GM19351 (cell line): ENCODE measurements around the gene SOX2.

Experiments
- ATAC-seq: cut with Tn5 transposase; IDR thresholded peaks from one replicate; pipeline ENCODE4 v1.9.1; 2021; ENCODE audit warnings: mild to moderate bottlenecking, moderate library complexity; ENCODE audit not compliant: unreplicated experiment

Gene SOX2

DNA sequence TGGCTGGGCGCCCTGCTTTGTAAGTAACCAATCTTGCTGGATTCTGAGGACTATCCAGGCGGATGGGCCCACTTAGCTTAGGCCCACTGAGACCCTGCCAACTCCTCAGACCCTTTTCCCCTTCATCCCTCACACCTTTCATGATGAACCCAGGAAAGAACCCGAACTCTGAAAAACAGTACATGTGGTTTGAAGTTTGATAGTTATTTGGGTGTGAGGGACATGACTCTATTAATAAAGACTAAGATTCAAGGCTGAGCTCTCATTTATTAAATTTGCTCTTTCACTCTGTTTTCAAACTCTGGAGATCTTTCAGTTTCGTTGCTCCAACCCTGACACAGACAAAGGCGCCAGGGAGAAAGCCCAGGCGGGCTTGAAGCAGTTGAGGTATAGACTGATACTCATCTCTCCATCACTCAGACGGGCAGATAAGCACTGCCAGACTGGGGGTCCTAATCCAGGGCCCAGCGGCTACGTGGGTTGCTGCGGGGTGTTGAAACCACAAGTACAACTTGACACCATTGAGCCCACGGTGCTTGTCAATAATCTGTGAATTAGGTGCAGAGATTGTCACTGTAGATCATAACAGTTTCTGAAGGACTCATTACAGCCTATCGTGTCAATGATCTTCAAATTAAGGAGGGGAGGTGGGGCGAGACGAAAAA is 7.2 kb upstream of the SOX2 start:
- ATAC-seq, result no peak

DNA sequence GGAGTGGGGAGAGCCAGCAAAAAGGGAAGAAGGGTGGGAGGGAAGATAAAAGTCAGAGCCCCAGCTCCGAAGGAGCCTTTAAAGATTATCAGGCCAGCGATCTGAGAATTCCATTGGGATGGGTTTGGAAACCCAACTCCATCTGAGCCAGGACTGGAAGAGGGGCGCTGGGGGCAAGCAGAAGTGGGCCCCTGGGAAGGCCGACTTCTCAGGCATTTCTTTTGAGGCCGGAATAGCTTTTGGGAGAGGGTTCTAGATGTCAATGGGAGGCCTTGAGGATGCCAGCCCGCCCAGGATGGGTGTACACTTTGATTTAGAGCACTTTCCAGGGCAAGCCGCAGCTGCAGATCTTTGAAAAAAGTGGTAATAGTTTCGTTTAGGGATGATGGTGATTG is 6.6 kb upstream of the SOX2 start:
- no peak for ATAC-seq

DNA sequence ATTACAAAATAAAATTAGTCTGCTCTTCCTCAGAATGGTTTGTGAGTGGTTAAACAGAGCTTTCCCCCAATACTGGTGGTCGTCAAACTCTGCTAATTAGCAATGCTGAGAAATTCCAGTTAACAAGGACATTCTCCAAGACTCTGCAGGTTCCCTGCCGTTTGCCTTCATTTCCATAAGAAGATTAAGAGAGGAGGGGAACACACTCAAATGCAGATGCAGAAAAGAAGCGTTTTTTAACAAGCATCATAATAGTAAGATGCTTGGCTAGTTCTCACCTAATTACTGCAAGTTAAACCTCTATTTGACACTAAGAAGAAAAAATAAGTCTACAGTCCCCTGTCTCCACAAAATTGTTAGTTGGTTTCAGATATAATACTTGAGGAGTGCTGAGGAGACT is 3.7 kb upstream of the SOX2 start:
- no peak for ATAC-seq

DNA sequence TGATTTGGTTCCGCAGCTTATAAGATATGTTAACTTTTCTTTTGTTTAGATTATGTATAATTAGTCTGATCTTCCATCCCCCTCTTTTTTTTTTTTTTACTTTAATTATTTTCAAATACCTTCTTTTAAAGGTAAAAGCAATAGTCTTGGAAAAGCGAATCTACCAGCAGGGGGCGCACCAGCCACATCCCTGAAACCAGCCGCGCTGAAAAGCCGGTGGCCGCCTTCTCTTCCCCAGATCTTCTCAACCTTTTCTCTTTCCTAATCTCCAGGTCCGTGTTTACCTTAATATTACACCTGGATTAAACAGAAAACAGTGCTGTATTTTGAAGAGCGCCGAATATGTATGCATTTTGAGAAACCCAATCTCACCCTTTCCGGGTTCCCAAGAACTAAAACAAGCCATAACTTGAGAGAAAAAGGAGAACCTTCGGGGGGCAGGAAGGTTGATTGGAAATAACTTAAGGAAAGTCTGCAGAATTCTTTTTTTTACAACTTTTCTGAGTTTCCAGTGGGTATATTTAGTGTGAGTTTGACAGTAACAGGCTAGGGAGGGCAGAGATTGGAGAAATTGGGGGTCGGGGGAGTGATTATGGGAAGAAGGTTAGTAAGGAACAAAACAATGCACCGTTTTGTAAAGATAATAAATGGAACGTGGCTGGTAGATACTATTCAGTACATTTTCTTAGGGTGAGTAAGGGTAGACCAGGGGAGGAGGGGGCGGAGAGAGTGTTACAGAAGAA is 2.0 kb upstream of the SOX2 start:
- ATAC-seq, result no peak

DNA sequence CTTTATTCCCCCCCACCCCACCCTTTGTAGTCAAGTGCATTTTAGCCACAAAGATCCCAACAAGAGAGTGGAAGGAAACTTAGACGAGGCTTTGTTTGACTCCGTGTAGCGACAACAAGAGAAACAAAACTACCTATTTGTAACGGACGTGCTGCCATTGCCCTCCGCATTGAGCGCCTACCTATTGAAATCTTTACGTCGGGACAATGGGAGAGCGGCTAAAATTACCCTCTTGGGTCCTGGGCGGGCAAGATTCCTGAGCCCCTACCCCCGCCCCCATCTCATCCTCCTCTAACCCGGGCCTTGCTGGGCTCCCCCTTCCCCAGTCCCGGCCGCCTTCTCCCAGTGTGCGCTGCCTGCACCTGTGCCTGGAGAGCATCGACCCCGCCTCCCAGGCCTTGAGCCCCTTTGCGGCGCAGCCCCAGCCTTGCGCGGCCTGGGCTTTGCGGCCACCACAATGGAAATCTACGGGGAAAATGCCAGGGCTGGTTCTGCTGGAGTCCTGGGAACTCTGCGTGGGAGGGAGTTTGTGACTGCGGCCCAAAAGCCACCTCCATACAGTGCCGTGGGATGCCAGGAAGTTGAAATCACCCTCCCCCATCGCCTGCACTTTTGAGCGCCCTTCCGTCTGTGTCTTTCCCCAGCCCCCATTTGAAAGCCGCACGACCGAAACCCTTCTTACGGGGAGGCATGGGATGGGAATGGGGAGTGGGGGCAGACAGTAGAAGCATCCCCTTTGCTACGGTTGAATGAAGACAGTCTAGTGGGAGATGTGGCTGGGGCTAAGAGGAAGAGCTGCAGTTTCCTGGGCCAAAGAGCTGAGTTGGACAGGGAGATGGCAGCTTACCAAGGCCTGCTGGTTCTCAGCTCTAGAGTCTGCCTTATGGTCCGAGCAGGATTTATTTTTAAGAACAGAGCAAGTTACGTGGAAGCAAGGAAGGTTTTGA is 1.1 kb upstream of the SOX2 start:
- no peak for ATAC-seq

DNA sequence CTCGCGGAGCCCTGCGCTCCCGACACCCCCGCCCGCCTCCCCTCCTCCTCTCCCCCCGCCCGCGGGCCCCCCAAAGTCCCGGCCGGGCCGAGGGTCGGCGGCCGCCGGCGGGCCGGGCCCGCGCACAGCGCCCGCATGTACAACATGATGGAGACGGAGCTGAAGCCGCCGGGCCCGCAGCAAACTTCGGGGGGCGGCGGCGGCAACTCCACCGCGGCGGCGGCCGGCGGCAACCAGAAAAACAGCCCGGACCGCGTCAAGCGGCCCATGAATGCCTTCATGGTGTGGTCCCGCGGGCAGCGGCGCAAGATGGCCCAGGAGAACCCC is 464 bp downstream of the SOX2 start:
- ATAC-seq, result no peak

DNA sequence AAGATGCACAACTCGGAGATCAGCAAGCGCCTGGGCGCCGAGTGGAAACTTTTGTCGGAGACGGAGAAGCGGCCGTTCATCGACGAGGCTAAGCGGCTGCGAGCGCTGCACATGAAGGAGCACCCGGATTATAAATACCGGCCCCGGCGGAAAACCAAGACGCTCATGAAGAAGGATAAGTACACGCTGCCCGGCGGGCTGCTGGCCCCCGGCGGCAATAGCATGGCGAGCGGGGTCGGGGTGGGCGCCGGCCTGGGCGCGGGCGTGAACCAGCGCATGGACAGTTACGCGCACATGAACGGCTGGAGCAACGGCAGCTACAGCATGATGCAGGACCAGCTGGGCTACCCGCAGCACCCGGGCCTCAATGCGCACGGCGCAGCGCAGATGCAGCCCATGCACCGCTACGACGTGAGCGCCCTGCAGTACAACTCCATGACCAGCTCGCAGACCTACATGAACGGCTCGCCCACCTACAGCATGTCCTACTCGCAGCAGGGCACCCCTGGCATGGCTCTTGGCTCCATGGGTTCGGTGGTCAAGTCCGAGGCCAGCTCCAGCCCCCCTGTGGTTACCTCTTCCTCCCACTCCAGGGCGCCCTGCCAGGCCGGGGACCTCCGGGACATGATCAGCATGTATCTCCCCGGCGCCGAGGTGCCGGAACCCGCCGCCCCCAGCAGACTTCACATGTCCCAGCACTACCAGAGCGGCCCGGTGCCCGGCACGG is 991 bp downstream of the SOX2 start:
- no peak for ATAC-seq

DNA sequence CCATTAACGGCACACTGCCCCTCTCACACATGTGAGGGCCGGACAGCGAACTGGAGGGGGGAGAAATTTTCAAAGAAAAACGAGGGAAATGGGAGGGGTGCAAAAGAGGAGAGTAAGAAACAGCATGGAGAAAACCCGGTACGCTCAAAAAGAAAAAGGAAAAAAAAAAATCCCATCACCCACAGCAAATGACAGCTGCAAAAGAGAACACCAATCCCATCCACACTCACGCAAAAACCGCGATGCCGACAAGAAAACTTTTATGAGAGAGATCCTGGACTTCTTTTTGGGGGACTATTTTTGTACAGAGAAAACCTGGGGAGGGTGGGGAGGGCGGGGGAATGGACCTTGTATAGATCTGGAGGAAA is 1.5 kb downstream of the SOX2 start:
- ATAC-seq, result no peak

DNA sequence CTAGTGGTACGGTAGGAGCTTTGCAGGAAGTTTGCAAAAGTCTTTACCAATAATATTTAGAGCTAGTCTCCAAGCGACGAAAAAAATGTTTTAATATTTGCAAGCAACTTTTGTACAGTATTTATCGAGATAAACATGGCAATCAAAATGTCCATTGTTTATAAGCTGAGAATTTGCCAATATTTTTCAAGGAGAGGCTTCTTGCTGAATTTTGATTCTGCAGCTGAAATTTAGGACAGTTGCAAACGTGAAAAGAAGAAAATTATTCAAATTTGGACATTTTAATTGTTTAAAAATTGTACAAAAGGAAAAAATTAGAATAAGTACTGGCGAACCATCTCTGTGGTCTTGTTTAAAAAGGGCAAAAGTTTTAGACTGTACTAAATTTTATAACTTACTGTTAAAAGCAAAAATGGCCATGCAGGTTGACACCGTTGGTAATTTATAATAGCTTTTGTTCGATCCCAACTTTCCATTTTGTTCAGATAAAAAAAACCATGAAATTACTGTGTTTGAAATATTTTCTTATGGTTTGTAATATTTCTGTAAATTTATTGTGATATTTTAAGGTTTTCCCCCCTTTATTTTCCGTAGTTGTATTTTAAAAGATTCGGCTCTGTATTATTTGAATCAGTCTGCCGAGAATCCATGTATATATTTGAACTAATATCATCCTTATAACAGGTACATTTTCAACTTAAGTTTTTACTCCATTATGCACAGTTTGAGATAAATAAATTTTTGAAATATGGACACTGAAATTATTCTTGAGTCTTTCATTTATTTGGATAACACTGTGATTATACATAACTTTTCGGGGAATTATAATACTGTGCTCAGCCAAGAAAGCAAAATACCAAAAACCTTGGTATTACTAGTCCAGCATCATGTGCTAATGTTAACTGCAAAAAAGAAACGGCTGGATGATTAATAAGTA is 2.2 kb downstream of the SOX2 start:
- no peak for ATAC-seq

DNA sequence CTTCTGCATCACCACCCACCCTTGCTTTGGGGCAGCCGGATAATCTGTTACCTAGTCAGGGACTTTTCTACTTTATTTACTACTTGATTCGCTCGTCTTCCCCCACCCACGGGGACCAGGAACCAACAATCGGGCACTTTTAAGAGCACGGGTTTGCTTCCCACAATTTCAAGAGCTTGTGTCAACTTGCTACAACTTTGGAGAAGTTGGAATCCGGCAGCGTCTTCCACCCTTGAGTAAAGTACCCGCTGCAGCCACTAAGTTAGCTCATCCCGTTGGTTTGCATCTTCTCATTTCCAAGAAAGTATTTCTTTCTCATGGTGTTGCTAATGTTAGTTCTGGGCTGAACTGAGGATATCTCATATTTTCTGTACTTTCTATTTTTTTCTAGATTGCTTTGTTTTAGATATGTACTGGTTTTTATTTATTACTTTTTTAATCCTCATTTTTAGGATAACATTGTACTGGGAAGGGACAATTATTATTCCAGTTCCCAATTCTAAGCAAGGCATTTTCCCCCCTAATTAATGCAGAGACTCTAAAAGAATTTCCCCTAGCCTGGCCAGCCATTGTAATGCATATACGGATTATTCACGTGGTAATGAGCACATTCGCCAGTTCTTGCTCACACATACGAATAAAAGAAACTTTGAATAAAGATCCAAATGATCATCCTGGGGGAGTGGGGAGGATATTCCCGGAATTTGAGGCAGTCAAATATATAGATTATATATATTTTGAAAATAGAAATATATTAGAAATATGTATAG is 4.0 kb downstream of the SOX2 start:
- ATAC-seq, result no peak

DNA sequence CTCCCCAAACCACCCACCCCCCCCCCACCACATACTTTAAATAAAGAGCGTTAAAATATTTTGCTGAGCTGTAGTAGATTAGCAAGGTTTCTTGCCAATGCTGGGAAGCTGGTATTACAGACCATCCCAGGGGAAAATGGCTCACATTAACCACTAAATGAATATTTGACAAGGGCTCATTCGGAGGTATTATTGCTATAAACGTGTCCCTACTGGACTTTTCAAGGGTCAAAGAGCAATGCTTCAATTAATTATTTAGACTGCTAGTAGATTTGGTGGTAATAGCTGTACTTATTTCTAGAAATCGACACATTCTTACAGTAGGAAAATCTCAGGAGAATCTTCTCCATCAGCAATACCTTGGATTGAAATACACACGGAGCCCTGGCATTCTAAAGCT is 5.2 kb downstream of the SOX2 start:
- no peak for ATAC-seq

DNA sequence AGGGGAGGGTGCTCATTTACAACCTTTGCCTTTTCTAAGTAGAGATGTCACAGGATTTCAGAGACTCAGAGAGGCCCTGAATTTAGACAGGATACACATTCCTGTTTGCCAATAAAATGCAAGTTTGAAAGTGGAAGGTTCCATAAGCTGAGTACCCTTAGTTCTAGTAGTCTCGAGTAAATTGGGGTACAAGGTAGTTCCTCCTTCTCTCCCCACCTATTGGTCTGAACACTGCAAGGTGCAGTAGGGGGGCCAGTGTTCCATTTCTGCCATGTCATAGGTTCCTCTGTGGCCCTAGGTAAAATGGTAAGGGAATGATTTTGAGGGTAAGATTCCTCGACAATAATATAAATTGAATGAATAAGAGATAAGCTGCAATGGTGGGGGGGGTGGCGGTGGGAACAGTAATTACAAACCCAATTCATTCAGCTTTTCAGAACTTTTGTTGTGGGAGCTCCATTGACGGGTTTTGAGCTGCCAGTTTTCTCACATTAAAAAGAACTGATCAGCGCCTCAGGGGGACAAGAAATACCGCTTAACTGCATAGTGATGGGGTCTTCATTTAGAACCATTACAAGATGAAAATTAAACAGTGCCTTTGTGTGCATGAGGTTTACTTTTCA is 5.9 kb downstream of the SOX2 start:
- no peak for ATAC-seq

DNA sequence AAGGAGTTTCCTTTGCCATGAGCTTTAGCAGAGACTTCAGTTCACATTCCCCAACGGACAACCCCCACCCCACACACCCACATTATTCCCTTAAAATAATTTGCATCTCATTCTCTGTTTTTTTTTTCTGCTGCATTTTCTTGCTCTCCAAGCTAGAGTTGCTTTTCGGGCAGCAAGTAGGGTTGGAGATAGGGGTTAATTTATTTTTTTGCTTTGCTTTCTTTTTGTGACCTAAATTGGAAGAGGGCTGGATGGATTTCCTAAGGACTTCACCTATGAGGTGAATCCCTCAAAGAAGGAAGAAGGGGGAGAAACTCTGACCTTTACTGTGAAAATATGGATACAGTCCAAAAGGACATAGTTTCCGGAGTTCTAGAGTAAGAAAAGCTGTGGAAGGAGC is 6.6 kb downstream of the SOX2 start:
- ATAC-seq, result no peak

DNA sequence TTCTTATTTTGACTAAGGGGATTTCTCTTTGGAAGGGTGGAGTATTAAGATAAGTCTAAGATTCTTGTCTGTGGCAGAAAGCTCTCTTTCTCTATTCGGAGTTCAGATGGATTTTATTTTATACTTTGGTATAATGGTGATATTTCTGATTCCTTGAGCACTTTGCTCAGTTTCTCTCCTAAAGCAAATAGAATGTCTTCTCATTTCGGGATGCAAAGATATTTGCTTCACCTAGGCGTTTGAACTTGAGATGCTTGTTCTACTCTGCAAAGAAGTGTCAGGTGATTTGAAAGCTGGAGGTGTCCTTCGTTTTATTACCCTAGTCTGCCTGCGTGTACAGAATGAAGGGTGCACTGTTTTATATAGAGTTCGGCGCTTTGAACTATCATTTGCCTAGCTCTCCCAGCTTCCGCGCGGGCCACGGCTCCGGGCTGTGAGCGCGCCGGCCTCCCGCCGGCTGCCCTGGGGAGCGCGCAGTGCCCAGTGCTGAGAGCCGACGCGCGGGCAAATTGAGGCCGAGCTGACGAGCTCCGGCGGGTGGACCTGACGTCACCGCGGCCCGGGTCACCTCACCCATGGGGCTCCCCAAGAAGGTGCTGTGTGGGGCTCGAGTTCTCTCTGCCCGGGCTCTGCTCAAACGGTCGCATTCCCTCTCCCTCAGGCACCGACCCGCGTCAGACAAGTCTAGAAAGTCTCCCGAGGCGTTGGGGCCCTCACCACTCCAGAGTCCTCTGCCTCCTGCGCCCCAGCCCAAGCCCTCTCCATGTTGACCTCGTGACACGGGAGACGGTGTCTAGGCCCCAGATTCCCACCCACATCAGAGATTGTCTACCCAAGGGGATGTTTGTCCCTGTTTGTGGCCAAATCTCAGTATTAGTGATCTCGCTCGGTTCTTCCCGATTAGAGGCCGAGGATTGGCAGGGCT is 7.5 kb downstream of the SOX2 start:
- no peak for ATAC-seq

DNA sequence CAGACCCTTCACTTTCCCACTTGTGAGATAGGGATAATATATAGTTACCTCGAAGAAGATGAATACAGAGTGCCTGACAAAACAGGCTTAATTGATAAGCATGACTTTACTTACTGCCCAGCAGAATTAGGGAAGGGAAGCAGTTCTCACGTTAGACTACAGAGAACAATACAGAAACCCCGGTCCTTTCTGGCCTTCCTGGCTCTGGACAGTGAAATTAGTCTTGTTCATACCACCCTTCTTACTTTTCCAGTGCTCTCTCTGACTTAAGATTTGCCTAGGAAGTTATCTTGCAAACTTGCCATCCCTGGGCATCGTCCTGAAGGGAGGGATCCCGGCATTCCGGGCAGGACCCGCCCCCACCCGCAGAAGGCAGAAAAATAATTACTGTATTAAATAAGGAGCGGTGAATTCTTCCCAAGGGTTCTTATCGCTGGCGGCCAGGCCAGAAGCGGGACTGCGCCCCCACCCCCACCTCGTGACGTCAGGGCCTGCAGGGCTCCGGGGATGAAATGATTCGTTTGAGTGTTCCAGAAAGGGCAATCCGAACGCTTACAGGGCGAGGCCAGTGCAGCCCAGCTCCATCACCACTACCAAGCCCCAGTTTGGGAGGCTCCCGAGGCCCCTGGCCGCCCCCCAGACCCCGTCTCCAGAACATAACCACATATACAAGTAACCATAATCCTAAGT is 8.4 kb downstream of the SOX2 start:
- no peak for ATAC-seq

DNA sequence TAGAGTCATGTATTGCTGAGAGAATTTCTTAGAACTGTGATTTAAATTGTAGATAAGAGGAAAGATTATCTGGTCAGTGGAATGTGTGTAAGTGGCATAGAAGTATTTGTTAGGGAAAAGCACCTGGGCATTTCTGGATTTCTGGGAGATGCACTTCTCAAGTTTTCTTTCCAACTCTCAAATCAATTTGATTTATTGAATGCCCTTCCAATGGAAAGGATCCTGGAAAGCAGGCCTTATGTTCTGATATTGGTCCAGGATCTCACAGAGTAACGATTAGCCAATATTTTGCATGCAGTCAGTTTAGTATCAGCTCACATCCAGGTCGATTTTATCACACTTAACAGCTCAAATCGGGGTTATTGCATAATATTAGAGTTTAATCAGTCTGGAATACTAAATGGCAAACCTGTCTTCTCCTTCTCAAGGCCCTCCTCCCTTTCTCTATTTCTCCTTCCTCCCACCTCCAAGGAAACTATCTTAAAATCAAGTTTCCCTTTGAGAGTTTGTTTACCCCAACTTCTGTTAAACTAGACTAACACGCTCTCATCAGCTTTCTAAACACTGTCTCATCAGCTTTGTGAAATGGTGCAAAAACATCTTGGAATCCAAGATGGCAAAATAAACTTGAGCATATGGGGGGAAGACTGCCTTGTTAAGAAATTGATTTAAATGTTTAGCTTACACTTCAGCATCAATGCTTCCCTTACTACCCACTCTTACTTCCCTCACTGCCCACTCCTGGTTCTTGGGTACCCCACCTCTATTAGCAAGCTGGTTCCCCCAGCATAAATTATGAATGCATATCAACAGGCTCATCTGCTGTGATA is 9.5 kb downstream of the SOX2 start:
- no peak for ATAC-seq
